Prostate gland (tissue), 2 donors: ENCODE measurements around the gene CLIC1. TPM values are rescaled to one million over a fixed set of nuclear protein-coding genes. Genes with fewer than 3 reads are reported as not detected.

Experiments used
- DNase-seq: peaks from one replicate; pipeline ENCODE4 v3.0.0-alpha.2; 2019; ENCODE audit warnings: low spot score
- H3K27ac ChIP-seq, 2 donors: fragments of 200-600 bp; sonication (generic); 2 replicates each; pipeline ENCODE4 v1.5.1; 2017 to 2019
- H3K27me3 ChIP-seq: fragments of 200-600 bp; sonication (generic); replicated peaks from 2 replicates; pipeline ENCODE4 v1.5.1; 2019; ENCODE audit not compliant: insufficient read depth
- H3K36me3 ChIP-seq, 2 donors: fragments of 200-600 bp; sonication (generic); 1 replicate in 1 of 2; 2 replicates in 1 of 2; pipeline versions ENCODE4 v1.5.1 to v1.8.1; 2017 to 2019
- H3K4me1 ChIP-seq: fragments of 200-600 bp; sonication (generic); replicated peaks from 2 replicates; pipeline ENCODE4 v1.5.1; 2019
- H3K4me3 ChIP-seq, 2 donors: fragments of 200-600 bp; sonication (generic); 2 replicates each; pipeline ENCODE4 v1.5.1; 2017 to 2019
- H3K9me3 ChIP-seq: fragments of 200-600 bp; sonication (generic); 2 replicates; pipeline ENCODE4 v1.5.1; 2017
- CTCF ChIP-seq, 4 experiments: fragments of 200-600 bp in 2 of 4; fragments of 450-650 bp in 2 of 4; sonication (generic) in 2 of 4; IDR thresholded peaks; 1 replicate in 3 of 4; 2 replicates in 1 of 4; pipeline ENCODE4 v1.5.1; 2016 to 2019; ENCODE audit warnings: antibody characterized with exemption in 4 of 4, mild to moderate bottlenecking in 2 of 4, moderate library complexity in 2 of 4
- POLR2A ChIP-seq: fragments of 450-650 bp; IDR thresholded peaks from one replicate; pipeline ENCODE4 v1.6.1; 2016; ENCODE audit warnings: antibody characterized with exemption, mild to moderate bottlenecking
- POLR2AphosphoS5 ChIP-seq: sonication (generic); formaldehyde crosslinking; IDR thresholded peaks from one replicate; pipeline ENCODE4 v1.6.1; 2017; ENCODE audit warnings: antibody characterized with exemption
- WGBS: methylation state at CpG from one replicate; pipeline ENCODE4 v1.1.5; 2018; 5-methylcytosine and 5-hydroxymethylcytosine counted together
- intact Hi-C: fragments of 100-400 bp; cut with DNase I; formaldehyde crosslinking; loops from one replicate; pipeline ENCODE4 v1.14.2; 2022
- total RNA-seq, 2 donors: library from RNA; depleted of rRNA; stranded (reverse); fragments of >200 nt; gene quantifications; one replicate each; pipeline ENCODE4 v1.1.0, GENCODE V29; 2016

The CLIC1 gene
- total RNA-seq, 2 donors from 2014 or later = 224 to 331 TPM

- intact Hi-C loops = no loop called here
- Histone ChIP-seq H3K27ac (peak overlapping the region in 1 of 2 donors; percentile 2), H3K4me3 (no peak overlapping the region), H3K4me1 (peaks cover 16% of the 10 kb centered on the region), H3K9me3 (no peaks in the 10 kb centered on the region), H3K27me3 (no peaks in the 10 kb centered on the region), H3K36me3 (peaks cover 4 to 14% of the 10 kb centered on the region in 2 donors)
- WGBS = 71% methylated on average over 3 of the region's 3 CpGs
- TF ChIP-seq CTCF (IDR thresholded peaks at IDR 0.05) (no peak), POLR2A (no peak), POLR2AphosphoS5 (no peak)
- DNase-seq = no peak
These were observed 4.3 kb downstream of the CLIC1 start for GRCh38 chr6:31732029-31732428.

- no peak for DNase-seq
- H3K4me3 ChIP-seq = no peak overlapping the region
- WGBS = 88% methylated on average over 11 of the region's 11 CpGs
- peaks cover 10% of the 10 kb centered on the region for H3K4me1 ChIP-seq
- peaks cover 4 to 14% of the 10 kb centered on the region in 2 donors for H3K36me3 ChIP-seq
- peak overlapping the region; percentile 98 to 99 for H3K27ac ChIP-seq
- H3K9me3 ChIP-seq = no peaks in the 10 kb centered on the region
- TF ChIP-seq POLR2AphosphoS5 (no peak), POLR2A (no peak), CTCF (IDR thresholded peaks at IDR 0.05) (no peak)
- H3K27me3 ChIP-seq = no peaks in the 10 kb centered on the region
- intact Hi-C loops = no loop called here
These were observed 5.7 kb downstream of the CLIC1 start for GRCh38 chr6:31730631-31731086.

GRCh38 chr6:31729979-31730630 lies 6.2 kb downstream of the CLIC1 start:
- Histone ChIP-seq H3K4me3 (peak overlapping the region; percentile 83 to 88), H3K27me3 (no peaks in the 10 kb centered on the region), H3K9me3 (no peaks in the 10 kb centered on the region), H3K36me3 (peaks cover 4 to 14% of the 10 kb centered on the region in 2 donors), H3K27ac (peak overlapping the region; percentile 98 to 99), H3K4me1 (peaks cover 10% of the 10 kb centered on the region)
- 1% methylated on average over 46 of the region's 46 CpGs for WGBS
- DNase-seq = peak; percentile 82
- intact Hi-C loops = loop anchor here (2.0 to 5.0 kb wide), 3 partner anchors 27 to 167 kb away; partner anchors contain the start of genes ABHD16A, EHMT2 and LY6G5C
- TF ChIP-seq POLR2A (peak; percentile 69), CTCF (IDR thresholded peaks at IDR 0.05) (peak in 1 of 4 experiments; percentile 18), POLR2AphosphoS5 (peak; percentile 68)

- intact Hi-C loops = loop anchor here (2.0 to 5.0 kb wide), 3 partner anchors 27 to 168 kb away; partner anchors contain the start of genes ABHD16A, EHMT2 and LY6G5C
- Histone ChIP-seq H3K4me3 (peak overlapping the region; percentile 83 to 88), H3K36me3 (peaks cover 4 to 14% of the 10 kb centered on the region in 2 donors), H3K4me1 (peaks cover 10% of the 10 kb centered on the region), H3K27ac (peak overlapping the region; percentile 98 to 99), H3K27me3 (no peaks in the 10 kb centered on the region), H3K9me3 (no peaks in the 10 kb centered on the region)
- DNase-seq = peak; percentile 88
- under 1% methylated on average over 29 of the region's 29 CpGs for WGBS
- TF ChIP-seq POLR2A = peak; percentile 70
- TF ChIP-seq POLR2AphosphoS5 = peak; percentile 81
- peak in 3 of 4 experiments; percentile 68 to 82 (median 77) for TF ChIP-seq CTCF (IDR thresholded peaks at IDR 0.05)
These were observed 6.8 kb downstream of the CLIC1 start for GRCh38 chr6:31729515-31729978.
